SU-DHL-6 (cell line): ENCODE data around the gene CCND2.

Source experiments
- H2AFZ ChIP-seq: fragments of 200-600 bp; sonication (generic); 2 replicates; pipeline ENCODE4 v1.6.1; 2014; ENCODE audit warnings: low read depth, mild to moderate bottlenecking, moderate library complexity, mixed read lengths, antibody characterized with exemption, low read length; ENCODE audit not compliant: severe bottlenecking
- H3F3A ChIP-seq: fragments of 200-600 bp; shearing (Covaris generic); 2 replicates; pipeline ENCODE4 v1.6.0; 2016; ENCODE audit warnings: antibody characterized with exemption, mild to moderate bottlenecking; ENCODE audit not compliant: insufficient read depth
- H3K27ac ChIP-seq: fragments of 200-600 bp; sonication (generic); 2 replicates; pipeline ENCODE4 v1.5.1; 2016; ENCODE audit warnings: low read depth, mild to moderate bottlenecking, low read length, moderate library complexity, mixed read lengths
- H3K27me3 ChIP-seq: fragments of 200-600 bp; sonication (generic), shearing (Covaris generic); 2 replicates; pipeline ENCODE4 v1.6.0; 2014; ENCODE audit warnings: mild to moderate bottlenecking, low read length
- H3K36me3 ChIP-seq: fragments of 200-600 bp; sonication (generic); 2 replicates; pipeline ENCODE4 v1.6.1; 2014; ENCODE audit warnings: mild to moderate bottlenecking, low read length, mixed read lengths
- H3K4me2 ChIP-seq: fragments of 300-600, 200-600 bp; shearing (Covaris generic), sonication (generic); 2 replicates; pipeline ENCODE4 v1.6.0; 2014; ENCODE audit warnings: low read length, low read depth, mild to moderate bottlenecking; ENCODE audit not compliant: poor library complexity, severe bottlenecking
- H3K4me3 ChIP-seq: fragments of 200-600 bp; sonication (generic); 2 replicates; pipeline ENCODE4 v1.5.1; 2014; ENCODE audit warnings: antibody characterized with exemption, low read length, mild to moderate bottlenecking, mixed read lengths; ENCODE audit not compliant: insufficient read depth, poor library complexity, severe bottlenecking
- H3K79me2 ChIP-seq: fragments of 200-600 bp; sonication (generic); 2 replicates; pipeline ENCODE4 v1.6.1; 2014; ENCODE audit warnings: mild to moderate bottlenecking, low read length, moderate library complexity; ENCODE audit not compliant: insufficient read depth
- H3K9ac ChIP-seq: fragments of 200-600 bp; sonication (generic); 2 replicates; pipeline ENCODE4 v1.7.0; 2014; ENCODE audit warnings: mild to moderate bottlenecking, low read length
- H3K9me2 ChIP-seq: fragments of 200-600 bp; sonication (generic); replicated peaks from 2 replicates; pipeline ENCODE4 v1.6.1; 2014; ENCODE audit warnings: low read length; ENCODE audit not compliant: insufficient read depth
- H3K9me3 ChIP-seq: fragments of 200-600 bp; sonication (generic); 2 replicates; pipeline ENCODE4 v1.6.1; 2014; ENCODE audit warnings: low read length, mixed read lengths; ENCODE audit not compliant: insufficient read depth
- H4K20me1 ChIP-seq: fragments of 200-600 bp; sonication (generic); 2 replicates; pipeline ENCODE4 v1.6.1; 2014; ENCODE audit warnings: low read depth, mild to moderate bottlenecking, antibody characterized with exemption, low read length, moderate library complexity, mixed read lengths
- EZH2phosphoT487 ChIP-seq: fragments of 200-600 bp; sonication (generic), shearing (Covaris generic); conservative IDR thresholded peaks from 2 replicates; pipeline ENCODE4 v1.6.1; 2018; ENCODE audit warnings: mild to moderate bottlenecking, antibody characterized with exemption, low read length, moderate library complexity, mixed read lengths
- TF ChIP-seq, protein P1 (sequence below): fragments of 200-600 bp; sonication (generic); IDR thresholded peaks from one replicate; pipeline ENCODE4 v1.5.1; 2017; ENCODE audit warnings: antibody characterized with exemption, mild to moderate bottlenecking, low read length, moderate library complexity; ENCODE audit not compliant: insufficient read depth, poor library complexity, severe bottlenecking

The CCND2 gene

DNA sequence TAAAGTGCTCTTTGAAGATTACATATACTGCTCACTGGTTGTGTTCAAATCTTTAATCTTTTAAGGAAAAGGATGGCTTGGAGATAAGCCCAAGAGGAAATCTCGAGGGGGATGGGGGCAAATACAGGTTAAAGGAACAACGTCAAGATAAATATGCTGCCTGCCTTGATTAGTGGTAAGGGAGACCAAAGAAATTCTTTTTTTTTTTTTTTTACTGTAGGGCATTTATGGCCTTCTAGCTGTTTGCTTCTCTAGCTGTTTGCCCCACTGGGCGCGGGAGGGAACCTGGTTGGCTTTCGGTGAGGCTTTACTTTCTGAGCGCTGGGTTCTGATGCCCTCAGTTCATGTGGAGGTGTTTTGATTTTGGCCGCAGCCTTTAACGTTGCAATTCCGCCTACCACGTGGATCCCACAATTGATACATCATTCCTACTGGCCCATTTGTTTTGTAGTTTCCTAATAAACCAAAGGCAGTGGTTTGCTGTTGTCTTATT lies 5.7 kb downstream of the CCND2 start:
- no peaks in the 10 kb centered on the region for H3K27me3 ChIP-seq
- no peaks in the 10 kb centered on the region for H3K36me3 ChIP-seq
- no peaks in the 10 kb centered on the region for H4K20me1 ChIP-seq
- no peak overlapping the region for H2AFZ ChIP-seq
- H3K4me2 ChIP-seq, result no peak overlapping the region
- H3K9ac ChIP-seq, result no peak overlapping the region
- no peak overlapping the region for H3K4me3 ChIP-seq
- no peaks in the 10 kb centered on the region for H3K9me2 ChIP-seq
- no peaks in the 10 kb centered on the region for H3K9me3 ChIP-seq
- H3K79me2 ChIP-seq, result no peaks in the 10 kb centered on the region
- no peaks in the 10 kb centered on the region for H3F3A ChIP-seq
- H3K27ac ChIP-seq, result no peak overlapping the region
- no peak for TF ChIP-seq EZH2phosphoT487
- TF ChIP-seq, protein P1, sequence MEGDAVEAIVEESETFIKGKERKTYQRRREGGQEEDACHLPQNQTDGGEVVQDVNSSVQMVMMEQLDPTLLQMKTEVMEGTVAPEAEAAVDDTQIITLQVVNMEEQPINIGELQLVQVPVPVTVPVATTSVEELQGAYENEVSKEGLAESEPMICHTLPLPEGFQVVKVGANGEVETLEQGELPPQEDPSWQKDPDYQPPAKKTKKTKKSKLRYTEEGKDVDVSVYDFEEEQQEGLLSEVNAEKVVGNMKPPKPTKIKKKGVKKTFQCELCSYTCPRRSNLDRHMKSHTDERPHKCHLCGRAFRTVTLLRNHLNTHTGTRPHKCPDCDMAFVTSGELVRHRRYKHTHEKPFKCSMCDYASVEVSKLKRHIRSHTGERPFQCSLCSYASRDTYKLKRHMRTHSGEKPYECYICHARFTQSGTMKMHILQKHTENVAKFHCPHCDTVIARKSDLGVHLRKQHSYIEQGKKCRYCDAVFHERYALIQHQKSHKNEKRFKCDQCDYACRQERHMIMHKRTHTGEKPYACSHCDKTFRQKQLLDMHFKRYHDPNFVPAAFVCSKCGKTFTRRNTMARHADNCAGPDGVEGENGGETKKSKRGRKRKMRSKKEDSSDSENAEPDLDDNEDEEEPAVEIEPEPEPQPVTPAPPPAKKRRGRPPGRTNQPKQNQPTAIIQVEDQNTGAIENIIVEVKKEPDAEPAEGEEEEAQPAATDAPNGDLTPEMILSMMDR, result no peak

DNA sequence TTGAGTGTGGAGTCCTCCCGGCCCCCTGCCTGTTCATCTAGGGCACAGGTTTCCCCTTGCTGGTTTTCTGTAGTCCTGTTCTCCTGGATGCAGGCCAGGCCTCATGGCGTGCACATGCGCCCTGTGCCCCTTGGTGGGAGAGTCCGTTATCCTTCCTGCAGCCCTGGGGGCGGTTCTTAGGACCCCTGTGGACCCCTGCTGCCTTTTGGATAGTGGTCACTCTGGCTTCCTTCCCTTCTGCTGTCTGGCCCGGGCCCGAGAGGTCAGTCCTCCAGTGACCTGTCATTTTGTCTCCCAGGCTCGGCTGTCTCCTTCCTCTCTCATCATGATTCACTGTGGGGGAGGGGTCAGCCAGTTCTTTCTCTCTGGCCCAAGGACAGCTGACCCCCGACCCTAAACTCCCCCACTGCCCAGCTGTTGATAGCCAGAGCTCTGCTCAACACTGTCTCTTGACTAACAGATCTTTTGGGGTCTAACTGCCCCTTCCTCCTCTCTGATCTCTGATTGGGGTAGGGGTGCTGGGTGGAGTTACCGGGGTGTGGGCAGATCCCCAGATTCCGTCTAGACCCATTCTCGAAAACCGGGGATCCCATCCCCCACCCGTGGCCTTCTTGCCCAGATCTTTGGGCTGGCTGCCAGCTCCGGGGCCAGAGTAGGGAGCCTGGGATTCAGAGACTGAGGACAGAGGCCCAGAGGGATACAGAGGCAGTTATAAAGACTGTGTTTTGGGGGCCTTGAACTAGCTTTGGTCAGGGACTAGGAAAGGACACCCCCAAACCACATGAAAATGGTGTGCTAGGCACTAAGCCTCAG lies 7.0 kb downstream of the CCND2 start:
- Histone ChIP-seq H3K9me2 (no peaks in the 10 kb centered on the region), H3K4me2 (no peak overlapping the region), H3K79me2 (no peaks in the 10 kb centered on the region), H3F3A (no peaks in the 10 kb centered on the region), H3K27ac (no peak overlapping the region), H3K9ac (no peak overlapping the region), H3K9me3 (no peaks in the 10 kb centered on the region), H4K20me1 (no peaks in the 10 kb centered on the region), H2AFZ (no peak overlapping the region), H3K4me3 (no peak overlapping the region), H3K36me3 (no peaks in the 10 kb centered on the region), H3K27me3 (no peaks in the 10 kb centered on the region)
- TF ChIP-seq EZH2phosphoT487, result no peak
- TF ChIP-seq, protein P1, result no peak

DNA sequence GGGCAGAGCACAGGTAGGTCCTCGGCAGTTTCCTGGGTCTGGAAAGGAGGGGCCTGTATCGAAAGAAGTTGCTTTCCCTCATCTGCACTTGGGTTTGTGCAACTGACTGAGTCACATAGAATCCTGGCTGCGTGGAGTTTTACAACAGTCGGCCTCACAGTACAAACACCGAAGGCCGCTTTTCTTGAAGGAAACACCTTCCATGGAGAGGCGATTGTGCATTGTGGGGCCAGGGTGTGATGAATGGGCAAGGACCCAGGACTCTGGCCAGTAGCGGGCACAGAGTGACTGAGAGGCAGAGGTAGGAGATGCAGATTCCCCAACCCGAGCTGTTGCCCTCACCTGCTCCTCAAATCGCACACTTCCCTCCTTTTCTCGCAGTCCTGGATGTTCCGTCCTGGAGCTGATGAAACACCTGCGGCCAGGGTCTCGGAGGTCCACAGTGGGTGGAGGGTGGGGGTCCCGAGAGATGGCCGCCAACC lies 7.7 kb downstream of the CCND2 start:
- TF ChIP-seq, protein P1, result no peak
- Histone ChIP-seq H3K9me3 (no peaks in the 10 kb centered on the region), H2AFZ (no peak overlapping the region), H4K20me1 (no peaks in the 10 kb centered on the region), H3K4me2 (no peak overlapping the region), H3K36me3 (no peaks in the 10 kb centered on the region), H3K9me2 (no peaks in the 10 kb centered on the region), H3K27me3 (no peaks in the 10 kb centered on the region), H3K4me3 (no peak overlapping the region), H3K79me2 (no peaks in the 10 kb centered on the region), H3K27ac (no peak overlapping the region), H3K9ac (no peak overlapping the region), H3F3A (no peaks in the 10 kb centered on the region)
